ENCODE data around the gene ATP6V0A4.
"Not testable (repeated sequence)": the region's sequence is repeated elsewhere in the genome, so short reads cannot be mapped to it uniquely, and the experiment has no call there.

The ATP6V0A4 gene

DNA sequence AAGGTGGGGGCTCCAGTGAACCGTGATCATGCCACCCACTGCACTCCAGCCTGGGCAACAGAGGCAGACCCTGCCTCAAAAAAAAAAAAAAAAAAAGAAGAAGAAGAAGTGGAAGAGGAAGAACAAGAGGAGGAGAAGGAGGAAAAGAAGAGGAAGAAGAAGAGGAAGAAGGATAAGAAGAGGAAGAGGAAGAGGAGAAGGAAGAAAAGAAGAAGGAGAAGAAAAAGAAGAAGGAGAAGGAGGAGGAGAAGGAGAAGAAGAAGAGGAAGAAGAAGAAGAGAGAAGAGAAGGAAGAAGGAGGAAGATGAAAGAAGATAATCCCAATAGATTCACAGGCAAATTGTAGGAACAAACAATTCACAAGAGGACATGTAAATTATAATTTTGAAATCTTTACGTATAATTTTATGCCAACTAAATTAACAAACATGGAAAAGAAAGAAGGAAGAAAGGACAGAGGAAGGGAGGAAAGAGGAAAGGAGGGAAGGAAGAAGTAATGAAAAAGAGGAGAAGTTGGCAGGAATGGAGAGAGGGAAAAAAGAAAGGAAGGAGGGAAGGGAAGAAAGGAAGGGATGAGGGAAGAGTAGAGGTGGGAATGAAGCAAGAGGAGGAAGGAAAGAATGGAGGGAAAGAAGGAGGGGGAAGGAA is 100.3 kb downstream of the ATP6V0A4 start:
- DNase-seq, result no peak

DNA sequence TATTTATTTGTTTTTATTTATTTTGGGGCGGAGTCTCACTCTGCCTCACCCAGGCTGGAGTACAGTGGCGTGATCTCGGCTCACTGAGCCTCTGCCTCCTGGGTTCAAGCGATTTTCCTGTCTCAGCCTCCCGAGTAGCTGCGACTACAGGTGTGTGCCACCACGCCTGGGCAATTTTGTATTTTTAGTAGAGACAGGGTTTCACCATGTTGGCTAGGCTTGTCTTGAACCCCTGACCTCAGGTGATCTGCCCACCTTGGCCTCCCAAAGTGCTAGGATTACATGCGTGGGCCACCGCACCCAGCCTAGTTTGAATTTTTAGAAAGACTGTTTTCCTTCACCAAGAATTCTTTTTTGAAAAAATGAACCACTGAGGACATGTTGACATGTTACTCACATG is 102.2 kb downstream of the ATP6V0A4 start:
- not testable (repeated sequence) for DNase-seq

DNA sequence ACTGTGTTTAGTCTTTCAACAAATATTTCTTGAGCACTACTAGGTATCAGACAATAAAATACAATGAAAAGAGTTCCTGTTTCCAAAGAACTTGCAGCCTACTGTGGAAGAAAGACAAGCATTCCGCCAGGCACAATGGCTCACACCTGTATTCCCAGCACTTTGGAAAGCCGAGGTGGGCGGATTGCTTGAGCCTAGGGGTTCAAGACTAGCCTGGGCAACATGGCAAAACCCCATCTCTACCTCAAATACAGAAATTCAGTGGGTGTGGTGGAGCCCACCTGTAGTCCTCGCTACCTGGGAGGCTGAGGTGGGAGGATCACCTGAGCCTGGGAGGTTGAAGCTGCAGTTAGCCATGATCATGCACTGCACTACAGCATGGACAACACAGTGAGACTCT is 102.9 kb downstream of the ATP6V0A4 start:
- no peak for DNase-seq

DNA sequence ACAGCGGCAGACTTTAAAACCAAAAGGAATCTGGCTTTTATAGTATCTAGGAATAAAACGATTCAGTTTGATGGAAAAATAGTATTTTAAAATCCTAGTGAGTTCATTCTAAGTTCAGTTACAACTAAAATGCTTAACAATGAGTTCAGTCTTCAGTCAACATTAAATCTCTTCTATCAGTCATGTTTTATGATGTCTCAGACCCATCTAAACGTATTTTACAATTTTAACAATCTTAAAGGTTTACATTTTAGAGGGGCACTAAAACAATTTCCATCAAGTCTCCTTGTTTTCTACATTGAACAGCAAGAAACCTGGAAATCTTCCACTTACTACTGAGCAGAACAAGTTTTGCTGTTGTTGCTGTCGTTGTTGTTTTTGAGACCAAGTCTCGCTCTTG is 106.8 kb downstream of the ATP6V0A4 start:
- DNase-seq, result no peak

DNA sequence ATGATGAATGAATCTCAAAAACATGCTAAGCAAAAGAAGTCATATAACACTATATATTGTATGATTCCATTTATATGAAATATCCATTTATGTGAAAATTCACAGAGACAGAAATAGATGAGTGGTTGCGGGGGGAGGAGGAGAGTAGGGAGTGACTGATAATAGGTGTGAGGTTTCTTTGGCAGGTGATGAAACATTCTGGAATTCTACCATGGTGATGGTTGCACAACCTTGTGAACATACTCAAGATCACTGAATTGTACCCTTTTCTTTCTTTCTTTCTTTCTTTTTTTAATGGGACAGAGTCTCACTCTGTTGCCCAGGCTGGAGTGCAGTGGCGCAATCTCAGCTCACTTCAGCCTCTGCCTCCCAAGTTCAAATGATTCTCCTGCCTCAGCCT is 107.5 kb downstream of the ATP6V0A4 start:
- DNase-seq, result no peak

DNA sequence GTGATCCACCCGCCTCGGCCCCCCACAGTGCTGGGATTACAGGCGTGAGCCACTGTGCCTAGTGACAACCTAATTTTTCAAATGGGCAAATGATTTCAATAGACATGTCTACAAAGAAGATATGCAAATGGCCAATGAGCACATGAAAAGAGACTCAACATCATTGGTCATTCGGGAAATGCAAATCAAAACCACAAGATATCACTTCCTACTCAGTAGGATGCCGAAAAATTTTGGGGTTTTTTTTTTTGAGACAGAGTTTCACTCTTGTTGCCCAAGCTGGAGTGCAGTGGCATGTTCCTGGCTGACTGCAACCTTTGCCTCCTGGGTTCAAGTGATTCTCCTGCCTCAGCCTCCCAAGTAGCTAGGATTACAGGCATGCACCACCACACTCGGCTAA is 110.0 kb downstream of the ATP6V0A4 start:
- not testable (repeated sequence) for DNase-seq

DNA sequence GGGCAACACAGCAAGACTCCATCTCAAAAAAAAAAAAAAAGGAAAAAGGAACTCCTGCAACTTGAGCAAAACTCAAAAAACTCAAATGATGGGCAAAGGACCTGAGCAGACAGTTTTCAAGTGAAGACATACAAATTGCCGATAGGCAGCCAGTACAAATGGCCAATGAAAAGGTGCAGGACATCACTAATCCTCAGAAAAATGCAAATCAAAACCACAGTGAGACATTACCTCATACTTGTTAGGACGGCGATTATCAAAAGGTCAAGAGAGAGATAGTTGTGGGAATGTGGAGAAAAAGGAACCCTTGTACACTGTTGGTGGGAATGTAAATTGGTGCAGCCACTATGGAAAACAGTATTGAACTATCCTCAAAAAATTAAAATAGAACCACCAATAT is 113.7 kb downstream of the ATP6V0A4 start:
- DNase-seq, result no peak

DNA sequence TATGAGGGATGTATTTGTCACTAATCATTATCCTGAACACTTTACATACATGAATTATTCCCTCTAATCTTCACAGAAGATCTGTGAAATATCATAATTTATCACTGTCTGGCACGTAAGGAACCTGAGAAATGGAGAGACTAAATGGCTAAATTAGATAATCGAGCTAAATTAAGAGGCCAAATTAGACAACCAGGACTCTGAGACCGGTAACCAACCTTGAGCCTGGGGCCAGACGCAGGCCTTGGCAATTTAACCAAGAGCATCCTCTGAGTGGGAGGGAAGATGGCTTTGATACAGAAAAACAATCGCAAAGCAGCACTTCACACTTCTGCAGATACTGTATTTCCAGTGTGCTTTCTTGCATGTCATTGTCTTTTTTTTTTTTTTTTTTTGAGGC is 118.2 kb downstream of the ATP6V0A4 start:
- no peak for DNase-seq

DNA sequence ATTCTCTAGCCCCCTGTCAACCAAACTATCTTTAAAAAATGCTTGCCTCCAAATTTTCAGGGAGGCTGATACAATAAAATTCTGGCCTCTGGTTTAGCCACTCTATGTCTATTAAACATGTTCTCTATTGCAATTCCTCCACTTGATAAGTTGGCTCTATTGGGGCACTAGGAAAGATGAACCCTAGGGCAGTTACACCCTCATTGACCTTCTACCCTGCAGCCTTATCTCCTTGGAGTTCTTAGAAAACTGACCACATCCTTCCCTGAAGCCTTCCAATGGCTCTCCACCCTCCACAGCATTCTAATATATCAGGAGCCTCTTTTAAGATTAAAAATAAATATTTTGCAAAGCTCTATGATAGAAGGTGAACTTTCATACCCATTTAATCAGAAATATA is 127.4 kb downstream of the ATP6V0A4 start:
- DNase-seq, result no peak

DNA sequence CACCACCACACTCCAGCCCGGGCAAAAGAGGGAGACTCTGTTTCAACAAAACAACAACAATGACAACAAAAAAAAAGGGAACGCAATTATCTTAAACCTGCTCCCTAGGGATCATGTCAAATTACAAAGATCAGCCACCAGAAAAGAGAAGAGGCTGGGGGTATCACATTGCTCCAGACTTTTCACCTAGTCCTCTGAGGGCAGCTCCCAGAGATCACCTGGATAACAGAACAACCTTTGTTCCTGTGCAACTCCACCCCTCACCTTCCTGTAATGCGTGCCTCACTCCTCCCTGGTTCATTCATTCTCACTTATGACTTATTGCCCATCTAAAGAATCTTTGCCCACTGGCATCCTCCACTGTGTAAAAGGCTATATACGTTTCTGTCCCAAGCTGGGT is 128.6 kb downstream of the ATP6V0A4 start:
- DNase-seq, result no peak

DNA sequence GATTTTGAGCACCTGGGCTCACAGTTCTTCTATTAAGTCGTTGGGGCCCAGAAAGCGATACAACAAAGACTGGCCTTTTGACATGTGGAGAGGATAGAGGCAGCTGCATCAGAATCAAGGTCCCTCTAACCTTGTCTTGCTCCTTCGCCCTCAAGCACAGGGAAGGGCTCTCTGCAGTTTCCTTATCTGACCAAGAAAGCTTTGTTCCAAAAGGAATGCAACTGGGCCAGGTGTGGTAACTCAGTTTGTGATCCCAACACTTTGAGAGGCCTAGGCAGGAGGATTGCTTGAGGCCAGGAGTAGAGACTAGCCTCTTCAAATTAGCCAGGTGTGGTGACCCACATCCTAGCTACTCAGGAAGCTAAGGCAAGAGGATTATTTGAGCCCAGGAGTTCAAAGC is 129.1 kb downstream of the ATP6V0A4 start:
- DNase-seq, result no peak

DNA sequence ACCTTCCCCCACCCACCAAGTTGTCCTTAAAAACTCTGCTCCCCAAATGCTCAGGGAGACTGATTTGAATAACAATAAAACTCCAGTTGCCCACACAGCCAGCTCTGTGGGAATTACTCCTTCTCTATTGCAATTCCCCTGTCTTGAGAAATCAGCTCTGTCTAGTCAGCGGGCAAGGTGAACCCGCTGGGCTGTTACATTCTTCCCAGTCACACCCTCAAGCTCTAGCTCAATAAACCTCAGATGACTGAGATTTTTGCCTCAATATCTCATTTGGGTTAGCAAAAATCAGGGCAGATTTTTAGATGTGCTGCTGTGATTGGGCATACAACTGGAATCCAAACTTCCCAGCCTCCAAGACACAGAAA is 129.8 kb downstream of the ATP6V0A4 start:
- DNase-seq, result no peak

DNA sequence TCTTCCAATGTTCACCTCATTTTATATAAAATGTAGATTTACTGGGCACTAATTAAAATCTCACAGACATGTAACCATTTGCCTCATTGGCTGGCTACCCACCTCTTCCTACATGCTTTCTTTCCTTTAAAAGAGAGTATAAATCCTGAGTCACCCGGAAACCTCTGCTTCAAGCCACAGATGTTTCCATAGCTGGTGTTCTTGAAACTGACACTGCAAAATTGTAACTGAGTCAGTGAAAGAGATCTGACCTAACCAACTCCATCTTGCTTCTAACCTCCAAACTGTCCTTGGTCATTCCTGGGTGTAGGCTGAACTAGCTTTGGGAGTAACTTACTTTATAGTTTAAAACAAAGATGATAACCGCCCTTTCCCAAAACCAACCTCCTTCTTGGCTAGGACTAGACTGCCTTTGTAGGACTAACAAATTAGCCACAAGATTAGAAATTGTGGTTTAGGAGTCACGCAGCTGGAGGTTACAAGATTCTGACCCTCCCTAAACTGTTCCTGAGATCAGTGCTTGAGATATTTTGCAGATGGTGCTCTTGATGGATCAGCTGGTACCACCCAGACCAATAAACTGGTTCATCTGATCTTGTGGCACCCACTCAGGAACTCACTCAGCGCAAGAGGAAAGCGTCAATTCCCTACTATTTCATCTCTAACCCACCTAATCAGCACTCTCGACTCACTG is 130.3 kb downstream of the ATP6V0A4 start:
- DNase-seq, result peak; percentile 42

DNA sequence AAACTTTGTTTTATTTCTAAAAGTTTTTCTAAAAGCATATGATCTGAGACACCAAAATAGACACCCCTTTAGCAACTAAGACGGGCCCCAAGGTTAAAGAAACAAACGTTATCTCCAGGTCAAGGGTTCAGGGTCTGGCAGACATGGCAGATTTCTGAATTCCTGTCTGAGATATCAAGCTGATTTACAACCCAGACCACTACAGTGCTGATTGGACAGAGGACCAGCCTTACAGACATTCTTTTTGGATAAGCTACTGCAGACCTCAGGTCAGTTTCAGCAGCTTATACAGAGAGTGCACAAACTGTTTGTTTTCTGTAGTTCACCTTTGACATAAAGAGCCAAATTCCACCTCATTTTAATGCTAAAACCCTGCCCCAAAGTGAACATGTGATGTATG is 131.6 kb downstream of the ATP6V0A4 start:
- DNase-seq, result no peak

DNA sequence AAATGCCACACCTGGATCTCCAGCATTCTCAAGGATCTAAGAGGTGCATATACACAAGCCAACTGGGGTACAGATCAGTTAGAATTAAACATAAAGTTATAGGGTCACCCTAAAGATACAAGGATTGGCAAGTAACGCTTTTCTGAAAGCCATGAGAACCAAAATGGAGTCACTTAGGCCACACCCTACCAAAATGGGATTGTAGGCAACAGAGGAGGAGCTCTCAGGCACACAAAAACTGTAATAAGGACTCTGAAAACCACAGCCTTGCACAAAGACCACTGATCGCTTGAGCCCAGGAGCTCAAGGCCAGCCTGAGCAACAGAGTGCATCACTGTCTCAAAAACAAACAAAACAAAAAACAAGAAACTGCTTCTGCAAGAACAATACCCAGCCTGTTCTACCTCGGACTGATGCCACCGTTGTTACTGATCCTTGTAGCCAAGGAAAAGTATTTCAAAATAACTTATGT is 132.3 kb downstream of the ATP6V0A4 start:
- DNase-seq, result no peak

DNA sequence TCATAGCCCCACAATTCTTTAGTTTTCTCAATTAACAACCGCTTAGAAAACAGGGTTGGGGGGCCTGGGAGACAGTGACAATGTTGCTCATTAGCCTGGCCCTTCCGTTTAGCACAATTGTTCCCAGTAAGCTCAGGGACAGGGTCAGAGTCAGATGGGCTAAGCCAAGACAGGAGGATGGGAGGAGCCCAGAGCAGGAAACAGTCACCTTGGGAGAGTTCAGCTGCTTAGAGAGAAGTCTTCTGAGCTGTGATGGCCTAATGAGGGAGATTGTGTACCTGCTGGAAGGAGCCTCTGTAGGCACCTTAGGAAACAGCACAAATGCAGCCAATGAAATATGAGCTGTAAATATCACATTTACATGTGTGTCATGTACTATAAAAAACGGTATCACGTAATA is 132.7 kb downstream of the ATP6V0A4 start:
- DNase-seq, result no peak

DNA sequence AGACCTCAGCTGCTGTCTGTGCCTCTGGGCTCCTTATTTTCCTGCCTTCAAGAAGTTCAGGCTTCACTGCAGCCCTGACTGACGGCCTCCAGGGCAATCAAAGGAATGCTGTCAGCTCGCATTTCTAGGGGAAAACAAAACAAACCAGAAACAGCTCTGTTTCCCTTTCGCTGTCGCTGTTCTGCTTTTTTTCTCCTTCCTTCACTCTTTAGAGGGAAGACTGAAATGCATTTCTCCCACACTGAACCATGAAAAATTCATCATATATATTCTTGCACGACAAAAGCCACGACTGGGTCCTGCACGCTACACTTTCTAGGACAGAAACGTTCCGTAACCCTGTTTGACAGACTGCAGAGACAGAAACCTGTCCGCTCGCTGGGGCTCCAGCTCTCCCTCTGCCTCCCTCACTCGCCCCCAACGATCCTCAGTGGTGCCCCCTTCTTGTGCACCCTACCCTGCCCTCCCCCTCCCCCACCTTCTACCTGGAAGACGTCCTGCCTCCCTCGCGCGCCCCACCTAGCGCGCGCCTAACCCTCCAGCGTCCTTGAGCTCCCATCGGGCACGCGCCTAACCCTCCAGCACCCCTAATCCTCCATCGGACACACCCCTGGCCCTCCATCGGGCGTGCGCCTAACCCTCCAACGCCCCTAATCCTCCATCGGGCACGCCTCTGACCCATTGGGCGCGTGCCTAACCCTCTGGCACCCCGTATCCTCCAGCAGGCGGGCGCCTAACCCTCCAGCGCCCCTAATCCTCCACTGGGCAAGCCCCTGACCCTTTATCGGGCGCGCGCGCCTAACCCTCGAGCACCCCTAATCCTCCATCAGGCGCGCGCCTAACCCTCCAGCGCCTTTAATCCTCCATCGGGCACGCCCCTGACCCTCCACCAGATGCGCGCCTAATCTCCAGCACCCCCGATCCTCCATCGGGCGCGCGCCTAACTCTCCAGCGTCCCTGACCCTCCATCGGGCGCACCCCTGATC is 134.0 kb downstream of the ATP6V0A4 start:
- DNase-seq, result no peak

DNA sequence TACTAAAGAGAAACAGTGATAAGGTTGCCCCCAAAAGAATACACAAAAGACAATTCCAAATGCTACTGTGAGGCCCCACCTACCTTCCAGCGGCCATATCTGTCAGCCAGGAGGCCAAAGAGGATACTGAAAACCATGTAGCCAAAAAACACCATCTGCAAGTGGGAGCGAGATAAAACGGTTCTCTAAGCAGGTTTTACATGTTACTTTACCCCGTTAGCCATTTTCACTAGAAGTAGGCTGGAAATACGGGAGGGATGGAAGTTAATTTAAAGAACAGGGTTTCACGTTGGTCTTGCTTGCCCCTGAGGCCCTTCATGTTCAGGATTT is 135.0 kb downstream of the ATP6V0A4 start:
- no peak for DNase-seq

DNA sequence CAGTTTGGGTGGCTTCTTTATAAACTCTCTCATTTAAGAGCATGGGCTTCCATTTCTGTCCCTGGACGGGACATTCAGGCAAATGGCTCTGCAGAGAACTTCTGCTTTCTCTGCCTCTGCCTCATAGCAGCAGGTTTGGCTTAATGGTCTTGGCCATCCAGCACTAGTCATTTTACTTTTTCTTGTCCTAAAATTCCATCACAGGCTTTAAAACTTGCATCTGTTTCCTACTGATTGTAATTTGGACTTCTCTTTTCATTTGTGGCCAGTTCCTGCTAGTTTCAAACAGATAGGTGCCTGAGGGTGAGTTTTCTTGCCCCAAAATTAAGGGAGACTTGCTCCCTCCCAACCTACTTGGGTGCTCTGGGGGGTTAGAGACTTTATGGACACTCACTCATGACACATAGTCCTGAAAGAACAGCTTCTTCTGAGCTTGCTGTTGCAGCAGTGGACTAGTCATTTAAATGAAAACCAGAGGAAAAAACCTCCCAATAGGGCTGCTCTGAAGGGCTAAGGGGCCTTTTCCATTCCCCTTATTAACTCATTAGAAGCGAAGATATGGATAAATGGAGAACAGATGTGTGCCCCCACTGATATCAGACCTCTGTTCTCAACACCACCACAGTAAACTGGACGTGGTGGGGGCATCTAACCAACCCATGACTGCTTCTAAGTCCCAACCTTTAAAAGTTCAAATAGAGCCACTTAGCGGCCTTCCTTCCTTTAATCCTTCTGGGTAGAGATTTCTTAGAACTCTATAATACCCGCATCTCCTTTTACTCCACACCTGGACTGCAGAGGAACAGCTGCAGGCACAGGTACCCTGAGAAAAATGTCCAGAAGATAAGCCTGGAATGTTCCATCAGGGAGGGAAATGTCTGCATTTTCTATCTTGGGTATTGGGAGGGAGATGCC is 135.7 kb downstream of the ATP6V0A4 start:
- no peak for DNase-seq

DNA sequence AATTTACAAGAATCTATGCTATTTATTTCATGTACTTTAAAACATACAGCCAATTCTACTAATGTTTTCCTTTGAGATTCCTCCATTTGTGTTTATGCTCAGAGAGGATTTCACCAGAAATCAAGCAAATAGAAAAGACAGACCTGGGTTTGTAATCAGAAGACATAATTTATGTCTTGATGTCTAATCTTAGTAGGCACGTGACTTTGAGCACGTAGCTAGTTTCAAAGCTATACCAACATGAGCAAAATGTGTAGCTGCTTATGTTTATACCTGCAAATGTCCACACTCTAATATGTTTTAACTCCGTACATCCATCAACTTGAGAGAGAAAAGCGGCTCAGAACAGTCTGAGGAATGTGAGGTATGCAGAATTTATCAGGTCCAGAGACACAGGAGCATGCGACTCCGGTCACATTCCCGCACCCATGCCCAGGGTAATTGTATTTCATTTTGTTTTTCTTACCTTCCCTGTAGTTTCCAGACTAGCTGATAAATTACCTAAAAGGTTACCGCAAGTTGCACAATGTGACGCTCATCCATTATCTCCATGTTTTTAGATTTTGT is 136.8 kb downstream of the ATP6V0A4 start:
- no peak for DNase-seq

DNA sequence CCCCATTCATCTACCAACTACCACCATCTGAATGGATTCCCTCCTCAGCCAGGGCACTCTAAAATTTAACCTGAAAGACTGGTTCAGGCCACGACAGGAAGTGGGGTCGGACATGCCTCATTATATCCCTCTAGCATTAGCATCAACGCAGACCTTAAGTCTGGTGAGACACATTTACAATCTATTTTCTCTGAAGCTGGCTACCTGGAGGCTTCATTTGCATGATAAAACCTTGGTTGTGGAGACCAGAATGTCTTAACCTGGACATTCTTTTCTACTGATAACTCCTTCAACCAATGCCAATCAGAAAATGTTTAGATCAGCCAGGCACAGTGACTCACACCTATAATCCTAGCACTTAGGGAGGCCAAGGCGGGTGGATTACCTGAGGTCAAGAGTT is 139.1 kb downstream of the ATP6V0A4 start:
- DNase-seq, result no peak

DNA sequence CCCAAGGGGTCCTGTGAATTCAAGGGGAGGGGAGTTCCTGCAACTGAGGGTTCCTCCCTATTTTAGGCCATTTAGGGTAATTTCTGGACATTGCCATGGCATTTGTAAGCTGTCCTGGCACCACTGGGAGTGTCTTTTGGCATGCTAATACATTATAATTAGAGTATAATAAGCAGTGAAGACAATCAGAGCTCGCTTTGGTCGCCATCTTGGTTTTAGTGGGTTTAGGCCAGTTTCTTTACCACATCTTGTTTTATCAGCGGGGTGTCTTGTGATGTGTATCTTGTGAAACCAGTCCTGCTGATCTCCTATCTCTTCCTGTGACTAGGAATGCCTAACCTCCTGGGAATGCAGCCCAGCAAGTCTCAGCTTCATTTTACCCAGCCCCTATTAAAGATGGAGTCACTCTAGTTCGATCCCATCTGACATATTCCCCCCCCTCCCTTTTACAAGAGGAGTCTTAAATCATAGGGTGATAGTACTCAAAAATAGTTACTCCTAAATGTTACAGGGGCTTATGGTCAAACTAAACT is 140.1 kb downstream of the ATP6V0A4 start:
- no peak for DNase-seq

Measured in activated CD4-positive, alpha-beta T cell treated with anti-CD3 and anti-CD28 coated beads, Interleukin-2, Interleukin-6, amounts not matched to agents 100 ng/mL and 50 ng/mL, durations not matched to agents 16 hours and 8 hours (primary cell).